Heart left ventricle (tissue), 13 donors: Measurements from ENCODE around the gene BCL2.

ENCODE experiments used
- POLR2A ChIP-seq, 2 donors: fragments of 450-650 bp; IDR thresholded peaks; one replicate each; pipeline ENCODE4 v1.6.1; 2017; ENCODE audit warnings: antibody characterized with exemption in 2 of 2, mild to moderate bottlenecking in 2 of 2, moderate library complexity in 2 of 2
- TF ChIP-seq, protein P1 (sequence below), 12 donors: fragments of 200-600 bp; sonication (generic) in 4 of 12; IDR thresholded peaks; one replicate each; pipeline versions ENCODE4 v1.5.0 to v1.8.0; 2018 to 2022; ENCODE audit warnings: antibody characterized with exemption in 12 of 12, mild to moderate bottlenecking in 5 of 12
- donor health status: ischemic (EF 13 %, LVEDD 7.1; RV severe dilation, severe dysfunction).
- donor health status: DM: no; HTN: yes; CAD: no.
- donor health status: DM: no; HTN: no; CAD: no.
- donor health status: ischemic (EF 25% LVEDD 6.9; RV normal size, moderate dysfunction).
- donor health status: ischemic (EF 25% LVEDD 5.7; RV mildly dilated, moderate dysfunction).
- donor health status: ischemic (EF 35%, LVEDD 5.7; RV mildly dilated, moderate dysfunction).
- donor health status: nonischemic (EF 11% LVEDD 7.7; RV severe dilation, severe dysfunction).
- donor health status: DM: yes; HTN: yes; CAD: no.
- donor health status: PGD.
- donor health status: ischemic (EF 29% LVEDD 5.4; RV normal size, mild dysfunction).
- donor health status: nonischemic (EF 23%, LVEDD 6.1; RV moderate dilation, normal function).

DNA sequence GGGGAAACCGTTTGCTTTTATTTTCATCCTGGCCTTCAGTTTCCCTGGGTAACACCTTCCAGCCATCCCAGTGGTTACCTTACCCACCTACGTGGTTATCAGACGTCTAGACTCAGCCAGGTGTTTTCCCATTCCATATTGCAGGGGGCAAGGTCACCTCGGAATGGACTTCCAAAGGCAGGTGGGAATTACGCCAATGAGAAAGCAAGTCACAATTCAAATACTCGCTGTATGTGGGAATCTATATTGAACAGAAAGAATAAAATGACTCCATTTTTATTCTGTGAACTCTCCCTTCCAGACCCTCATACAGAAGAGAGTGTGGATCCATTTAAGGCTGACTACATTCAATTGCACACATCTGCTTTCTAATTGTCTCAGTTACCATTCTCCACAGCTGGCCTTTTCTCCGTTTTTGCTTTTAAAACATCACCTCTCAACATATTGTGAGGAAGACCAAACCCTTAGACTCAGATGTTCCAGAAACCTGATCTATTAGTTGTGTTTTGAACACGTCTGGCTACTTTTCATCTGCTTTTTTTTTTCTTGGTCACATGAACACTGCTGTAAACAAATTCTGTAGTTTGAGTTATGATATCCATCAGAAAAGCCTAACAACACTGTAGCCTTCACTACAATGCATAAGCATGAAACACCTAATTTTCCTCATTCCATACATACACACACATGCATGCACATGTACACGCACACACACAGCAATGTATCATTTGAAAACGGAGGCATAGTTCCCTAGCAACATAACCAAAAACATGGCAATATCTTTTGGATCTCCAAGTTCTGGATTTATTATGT lies 59.8 kb downstream of the BCL2 start:
- TF ChIP-seq, protein P1, sequence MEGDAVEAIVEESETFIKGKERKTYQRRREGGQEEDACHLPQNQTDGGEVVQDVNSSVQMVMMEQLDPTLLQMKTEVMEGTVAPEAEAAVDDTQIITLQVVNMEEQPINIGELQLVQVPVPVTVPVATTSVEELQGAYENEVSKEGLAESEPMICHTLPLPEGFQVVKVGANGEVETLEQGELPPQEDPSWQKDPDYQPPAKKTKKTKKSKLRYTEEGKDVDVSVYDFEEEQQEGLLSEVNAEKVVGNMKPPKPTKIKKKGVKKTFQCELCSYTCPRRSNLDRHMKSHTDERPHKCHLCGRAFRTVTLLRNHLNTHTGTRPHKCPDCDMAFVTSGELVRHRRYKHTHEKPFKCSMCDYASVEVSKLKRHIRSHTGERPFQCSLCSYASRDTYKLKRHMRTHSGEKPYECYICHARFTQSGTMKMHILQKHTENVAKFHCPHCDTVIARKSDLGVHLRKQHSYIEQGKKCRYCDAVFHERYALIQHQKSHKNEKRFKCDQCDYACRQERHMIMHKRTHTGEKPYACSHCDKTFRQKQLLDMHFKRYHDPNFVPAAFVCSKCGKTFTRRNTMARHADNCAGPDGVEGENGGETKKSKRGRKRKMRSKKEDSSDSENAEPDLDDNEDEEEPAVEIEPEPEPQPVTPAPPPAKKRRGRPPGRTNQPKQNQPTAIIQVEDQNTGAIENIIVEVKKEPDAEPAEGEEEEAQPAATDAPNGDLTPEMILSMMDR (IDR thresholded peaks at IDR 0.05) = no peak
- TF ChIP-seq POLR2A (IDR thresholded peaks at IDR 0.05) = no peak
